Measurements from ENCODE around the gene CTIF. TPM values are rescaled to one million over a fixed set of nuclear protein-coding genes. Genes with fewer than 3 reads are reported as not detected.

The CTIF gene
- total RNA-seq, 1 donor from 2014 or later, result 54.8 TPM

- Histone ChIP-seq H3K36me3 (peaks cover 4% of the 10 kb centered on the region), H3K27ac (peak overlapping the region; percentile 31), H3K27me3 (ENCODE audit: low read depth) (no peaks in the 10 kb centered on the region), H3K9me3 (no peaks in the 10 kb centered on the region), H3K4me1 (peaks cover 5% of the 10 kb centered on the region), H3K4me3 (no peak overlapping the region)
- ATAC-seq (peak; percentile 48 to 71), DNase-seq (peak; percentile 47)
- TF ChIP-seq, protein P1, sequence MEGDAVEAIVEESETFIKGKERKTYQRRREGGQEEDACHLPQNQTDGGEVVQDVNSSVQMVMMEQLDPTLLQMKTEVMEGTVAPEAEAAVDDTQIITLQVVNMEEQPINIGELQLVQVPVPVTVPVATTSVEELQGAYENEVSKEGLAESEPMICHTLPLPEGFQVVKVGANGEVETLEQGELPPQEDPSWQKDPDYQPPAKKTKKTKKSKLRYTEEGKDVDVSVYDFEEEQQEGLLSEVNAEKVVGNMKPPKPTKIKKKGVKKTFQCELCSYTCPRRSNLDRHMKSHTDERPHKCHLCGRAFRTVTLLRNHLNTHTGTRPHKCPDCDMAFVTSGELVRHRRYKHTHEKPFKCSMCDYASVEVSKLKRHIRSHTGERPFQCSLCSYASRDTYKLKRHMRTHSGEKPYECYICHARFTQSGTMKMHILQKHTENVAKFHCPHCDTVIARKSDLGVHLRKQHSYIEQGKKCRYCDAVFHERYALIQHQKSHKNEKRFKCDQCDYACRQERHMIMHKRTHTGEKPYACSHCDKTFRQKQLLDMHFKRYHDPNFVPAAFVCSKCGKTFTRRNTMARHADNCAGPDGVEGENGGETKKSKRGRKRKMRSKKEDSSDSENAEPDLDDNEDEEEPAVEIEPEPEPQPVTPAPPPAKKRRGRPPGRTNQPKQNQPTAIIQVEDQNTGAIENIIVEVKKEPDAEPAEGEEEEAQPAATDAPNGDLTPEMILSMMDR (IDR thresholded peaks at IDR 0.05), result no peak
- intact Hi-C loops (cut with DNase I), result no loop called here
Measured at GRCh38 chr18:48771641-48772375, 233.0 kb downstream of the CTIF start.

GRCh38 chr18:48772457-48772856 is 233.6 kb downstream of the CTIF start:
- Histone ChIP-seq H3K36me3 (peaks cover 4% of the 10 kb centered on the region), H3K27ac (no peak overlapping the region), H3K4me1 (peaks cover 12% of the 10 kb centered on the region), H3K9me3 (no peaks in the 10 kb centered on the region), H3K4me3 (no peak overlapping the region), H3K27me3 (ENCODE audit: low read depth) (no peaks in the 10 kb centered on the region)
- ATAC-seq (no peak), DNase-seq (no peak)
- intact Hi-C loops (cut with DNase I), result no loop called here
- TF ChIP-seq, protein P1 (IDR thresholded peaks at IDR 0.05), result no peak

DNA sequence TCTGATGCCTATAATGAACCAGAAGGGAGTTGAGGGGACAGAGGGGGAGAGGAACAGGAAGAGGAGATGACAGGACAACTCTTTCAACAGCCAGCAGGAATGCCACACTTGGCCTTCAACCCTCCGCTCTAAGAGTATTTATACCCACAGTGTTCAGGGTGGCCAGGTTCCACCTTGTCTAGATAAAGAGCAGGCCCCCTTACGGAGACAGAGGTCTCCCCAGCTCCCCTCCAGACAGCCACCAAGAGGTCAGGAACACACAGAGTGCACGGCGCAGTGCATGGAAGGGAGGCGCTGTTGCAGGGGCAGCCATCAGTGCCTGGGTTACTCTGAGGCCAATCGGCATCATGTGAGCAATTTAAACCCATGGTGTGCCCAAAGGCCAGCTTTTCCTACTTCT is 235.0 kb downstream of the CTIF start:
- Histone ChIP-seq H3K27ac (no peak overlapping the region), H3K4me3 (no peak overlapping the region), H3K4me1 (peaks cover 25% of the 10 kb centered on the region), H3K9me3 (no peaks in the 10 kb centered on the region), H3K27me3 (ENCODE audit: low read depth) (no peaks in the 10 kb centered on the region), H3K36me3 (peaks cover 4% of the 10 kb centered on the region)
- TF ChIP-seq, protein P1 (IDR thresholded peaks at IDR 0.05), result no peak
- intact Hi-C loops (cut with DNase I), result no loop called here
- ATAC-seq (no peak), DNase-seq (no peak)

DNA sequence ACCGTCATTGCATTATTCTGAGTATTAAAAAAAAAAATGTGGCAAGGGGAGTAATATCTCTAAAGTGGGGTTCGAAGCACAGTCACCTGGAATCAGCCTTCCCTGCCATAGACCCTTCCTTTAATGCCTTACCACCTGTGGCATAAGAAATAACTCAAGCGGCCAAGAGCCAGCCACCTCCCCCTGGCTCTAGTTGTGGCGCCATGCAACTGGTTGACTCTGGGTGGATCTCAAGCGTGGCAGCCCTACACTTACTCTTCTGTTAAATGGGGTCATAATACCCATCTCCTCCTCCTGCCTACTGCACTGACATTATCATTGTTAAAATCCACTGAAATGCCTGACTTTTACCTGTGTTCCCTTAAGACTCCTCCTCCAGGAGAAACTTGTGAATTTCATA is 236.1 kb downstream of the CTIF start:
- no peak for ATAC-seq
- intact Hi-C loops (cut with DNase I), result no loop called here

DNA sequence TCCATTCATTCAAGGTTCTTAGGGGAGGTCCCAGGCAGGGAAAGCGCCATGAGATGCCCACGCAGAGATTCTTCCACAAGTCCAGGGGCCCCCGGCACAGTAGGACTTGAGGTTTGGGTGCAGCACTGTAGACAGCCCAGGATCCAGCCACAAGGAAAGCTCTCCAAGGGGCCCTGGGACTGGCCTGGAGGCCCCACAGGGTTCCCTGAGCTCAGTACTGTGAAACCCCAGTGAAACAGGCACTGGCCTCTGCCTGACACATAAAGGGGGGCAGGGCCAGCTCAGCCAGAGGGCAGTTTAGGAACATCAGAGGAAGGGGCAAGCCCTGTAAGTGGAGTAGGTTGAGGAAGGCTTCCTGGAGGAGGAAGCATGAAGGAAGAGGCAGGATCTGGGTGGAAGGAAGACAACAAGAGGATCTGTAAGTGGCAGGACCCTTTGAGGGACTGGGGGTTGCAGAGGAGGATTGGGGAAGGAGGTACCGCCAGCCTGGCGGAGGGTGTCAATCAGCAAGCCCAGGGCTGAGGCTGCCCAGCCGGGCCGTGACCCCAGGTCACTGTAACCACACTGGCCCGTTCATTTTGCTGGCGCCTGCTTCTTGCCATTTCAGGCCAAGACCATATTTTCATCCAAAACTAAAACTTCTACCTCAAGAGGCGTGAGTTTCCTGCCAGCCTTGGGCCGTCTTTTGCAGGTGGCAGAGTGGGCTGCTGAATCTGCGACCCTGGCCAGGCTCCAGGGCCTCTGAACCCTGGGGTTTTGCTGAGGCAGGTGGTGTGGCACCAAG is 236.7 kb downstream of the CTIF start:
- DNase-seq, result peak; percentile 46
- TF ChIP-seq, protein P1 (IDR thresholded peaks at IDR 0.05), result no peak
- H3K27ac ChIP-seq, result no peak overlapping the region
- no peak overlapping the region for H3K4me3 ChIP-seq
- H3K36me3 ChIP-seq, result no peaks in the 10 kb centered on the region
- no peak for ATAC-seq
- H3K27me3 ChIP-seq (ENCODE audit: low read depth), result no peaks in the 10 kb centered on the region
- H3K4me1 ChIP-seq, result peaks cover 43% of the 10 kb centered on the region
- no peaks in the 10 kb centered on the region for H3K9me3 ChIP-seq
- intact Hi-C loops (cut with DNase I), result no loop called here

More for the DNA sequence above, 236.1 kb downstream of the CTIF start:
- no peak overlapping the region for H3K4me3 ChIP-seq
- no peak for DNase-seq
- H3K9me3 ChIP-seq, result no peaks in the 10 kb centered on the region
- H3K4me1 ChIP-seq, result peaks cover 36% of the 10 kb centered on the region
- TF ChIP-seq, protein P1 (IDR thresholded peaks at IDR 0.05), result no peak
- H3K27me3 ChIP-seq (ENCODE audit: low read depth), result no peaks in the 10 kb centered on the region
- no peak overlapping the region for H3K27ac ChIP-seq
- H3K36me3 ChIP-seq, result peaks cover 4% of the 10 kb centered on the region
